Heart left ventricle (tissue), 16 donors: Measurements from ENCODE around the gene WNK2. TPM values are rescaled to one million over a fixed set of nuclear protein-coding genes. Genes with fewer than 3 reads are reported as not detected.

Experiments
- ATAC-seq, 4 donors: fragments of 200-7000 bp; cut with Tn5 transposase; one replicate each; pipeline ENCODE4 v1.9.1; 2020 to 2022; ENCODE audit warnings: moderate library complexity in 4 of 4, mild to moderate bottlenecking in 3 of 4, moderate number of reproducible peaks in 1 of 4
- DNase-seq, 5 donors: peaks; one replicate each; pipeline ENCODE4 v3.0.0-alpha.2; 2020
- H3K27ac ChIP-seq, 12 donors: fragments of 200-600 bp; sonication (generic) in 4 of 12; one replicate each; pipeline versions ENCODE4 v1.5.0 to v1.8.0; 2016 to 2022; ENCODE audit warnings: mild to moderate bottlenecking in 2 of 12
- H3K27me3 ChIP-seq, 9 donors: fragments of 200-600 bp; sonication (generic) in 2 of 9; one replicate each; pipeline versions ENCODE4 v1.5.1 to v1.8.0; 2016 to 2022; ENCODE audit warnings: mild to moderate bottlenecking in 3 of 9
- H3K36me3 ChIP-seq, 9 donors: fragments of 200-600 bp; sonication (generic) in 2 of 9; one replicate each; pipeline versions ENCODE4 v1.5.0 to v1.8.0; 2018 to 2022; ENCODE audit warnings: mild to moderate bottlenecking in 2 of 9
- H3K4me1 ChIP-seq, 12 donors: fragments of 200-600 bp; sonication (generic) in 4 of 12; one replicate each; pipeline versions ENCODE4 v1.5.0 to v1.8.0; 2016 to 2022; ENCODE audit warnings: mild to moderate bottlenecking in 3 of 12
- H3K4me3 ChIP-seq, 12 donors: fragments of 200-600 bp; sonication (generic) in 4 of 12; one replicate each; pipeline versions ENCODE4 v1.5.0 to v1.8.0; 2017 to 2022; ENCODE audit warnings: mild to moderate bottlenecking in 9 of 12, moderate library complexity in 4 of 12
- H3K9me3 ChIP-seq, 12 donors: fragments of 200-600 bp; sonication (generic) in 4 of 12; one replicate each; pipeline versions ENCODE4 v1.5.0 to v1.8.0; 2016 to 2022; ENCODE audit warnings: mild to moderate bottlenecking in 1 of 12
- CTCF ChIP-seq, 12 donors: fragments of 200-600 bp; sonication (generic) in 4 of 12; IDR thresholded peaks; one replicate each; pipeline versions ENCODE4 v1.5.0 to v1.8.0; 2018 to 2022; ENCODE audit warnings: antibody characterized with exemption in 12 of 12, mild to moderate bottlenecking in 5 of 12
- POLR2A ChIP-seq, 2 donors: fragments of 450-650 bp; IDR thresholded peaks; one replicate each; pipeline ENCODE4 v1.6.1; 2017; ENCODE audit warnings: antibody characterized with exemption in 2 of 2, mild to moderate bottlenecking in 2 of 2, moderate library complexity in 2 of 2
- WGBS, 4 donors: extraction: QIAGEN DNeasy Blood & Tissue Kit in 2 of 4; methylation state at CpG; one replicate each; pipeline versions ENCODE4 v1.1.5 to v1.1.7; 2013 to 2018; 5-methylcytosine and 5-hydroxymethylcytosine counted together
- intact Hi-C, 10 donors: fragments of 100-400 bp; cut with DNase I; formaldehyde crosslinking; loops; one replicate each; pipeline versions ENCODE4 v1.11.1 to v1.14.2; 2022
- polyA plus RNA-seq, 2 donors: library from polyadenylated mRNA; stranded (reverse); fragments of 200-250 nt; gene quantifications; one replicate each; pipeline ENCODE4 v1.2.3, GENCODE V29; 2013
- total RNA-seq, 9 donors: library from RNA; depleted of rRNA in 2 of 9; stranded (reverse); fragments of >200 nt in 2 of 9; fragmentation: NEBNext Ultra II Directional in 3 of 9; extraction: Animal tissue kit (Norgen Biotek cat#: 25700) in 3 of 9; gene quantifications; one replicate each; pipeline versions ENCODE4 v1.1.0 to v1.2.4, GENCODE V29; 2016 to 2023
- donor health status: ischemic (EF 13 %, LVEDD 7.1; RV severe dilation, severe dysfunction).
- donor health status: healthy with polysubstance abuse.
- donor health status: DM: no; HTN: yes; CAD: no.
- donor health status: DM: no; HTN: no; CAD: no.
- donor health status: ischemic (EF 25% LVEDD 6.9; RV normal size, moderate dysfunction).
- donor health status: ischemic (EF 25% LVEDD 5.7; RV mildly dilated, moderate dysfunction).
- donor health status: healthy.
- donor health status: DM: yes; HTN: yes; CAD: no.
- donor health status: ischemic (EF 35%, LVEDD 5.7; RV mildly dilated, moderate dysfunction).
- donor health status: nonischemic (EF 11% LVEDD 7.7; RV severe dilation, severe dysfunction).
- donor health status: DM: yes; HTN: yes; CAD: no.
- donor health status: PGD.
- donor health status: ischemic (EF 29% LVEDD 5.4; RV normal size, mild dysfunction).
- donor health status: nonischemic (EF 23%, LVEDD 6.1; RV moderate dilation, normal function).

The WNK2 gene
- total and polyA plus RNA-seq, 11 donors, result 29.4 to 206 (median 112) TPM

DNA sequence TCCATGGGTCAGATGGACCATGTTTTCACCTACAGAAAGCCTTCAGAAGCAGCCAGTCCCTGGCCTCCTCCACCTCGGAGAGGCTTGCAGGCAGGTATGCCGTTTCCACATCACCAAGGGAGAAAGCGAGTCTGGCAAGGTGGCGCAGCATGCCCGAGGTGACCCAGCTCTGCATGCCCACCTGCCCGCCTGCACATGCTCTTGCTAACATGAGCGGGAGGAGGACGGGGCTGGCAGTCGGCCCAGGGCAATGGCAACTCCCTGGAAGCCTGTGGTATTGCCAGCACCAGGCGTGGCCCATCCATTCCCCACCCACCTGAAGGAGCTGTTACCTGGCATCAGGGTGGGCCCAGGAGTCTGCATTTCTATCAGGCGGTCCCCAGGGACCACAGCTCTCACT is 46.6 kb upstream of the WNK2 start:
- no peak for TF ChIP-seq POLR2A (IDR thresholded peaks at IDR 0.05)
- TF ChIP-seq CTCF (IDR thresholded peaks at IDR 0.05), result no peak
- no peak overlapping the region for H3K4me3 ChIP-seq
- intact Hi-C loops, result loop anchor here in 1 of 10 donors (10.0 kb wide), 1 partner anchor 317 kb away; the partner anchor contains the start of genes FAM120A and FAM120AOS
- H3K27me3 ChIP-seq, result no peaks in the 10 kb centered on the region
- WGBS, 4 donors, result 91 to 95% (median 94%) methylated on average over 9 to 11 of the region's 11 CpGs
- DNase-seq (no peak), ATAC-seq (no peak)
- H3K9me3 ChIP-seq, result peaks cover 0 to 5% (median 0%) of the 10 kb centered on the region in 12 donors
- H3K27ac ChIP-seq, result no peak overlapping the region
- H3K4me1 ChIP-seq, result peaks cover 0 to 31% (median 18%) of the 10 kb centered on the region in 12 donors
- H3K36me3 ChIP-seq, result no peaks in the 10 kb centered on the region

DNA sequence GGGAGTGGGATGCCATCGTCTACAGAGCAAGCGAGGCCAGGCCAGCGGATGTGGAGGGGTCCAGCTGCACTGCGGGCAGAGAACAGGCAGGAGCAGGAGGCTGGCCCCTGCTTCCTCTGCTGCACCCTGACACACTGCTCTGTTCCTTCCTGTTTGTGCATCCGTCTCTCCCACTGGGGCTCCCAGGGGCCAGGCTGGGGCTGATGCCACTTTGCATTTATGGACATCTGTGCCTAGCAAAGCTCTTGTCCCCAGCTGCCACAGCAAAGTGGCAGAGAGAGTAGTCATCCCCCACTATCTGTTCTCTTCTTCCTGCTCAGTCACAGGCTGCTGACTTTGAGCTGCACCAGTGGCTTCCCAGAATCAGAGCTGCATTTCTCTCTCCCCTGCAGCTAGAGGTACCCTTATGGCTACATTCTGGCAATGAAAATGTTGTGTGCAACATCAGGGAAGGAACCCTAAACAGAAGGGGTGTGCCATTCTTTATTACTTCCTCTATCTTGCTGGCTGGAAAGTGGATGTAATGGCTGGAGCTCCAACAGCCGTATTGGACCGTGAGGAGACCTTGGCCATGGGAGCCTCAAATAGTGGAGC is 45.7 kb upstream of the WNK2 start:
- H3K4me3 ChIP-seq, result no peak overlapping the region
- H3K9me3 ChIP-seq, result peaks cover 0 to 5% (median 0%) of the 10 kb centered on the region in 12 donors
- no peak for ATAC-seq
- no peak for DNase-seq
- 72 to 87% (median 79%) methylated on average over 5 to 7 of the region's 7 CpGs for WGBS, 4 donors
- H3K27me3 ChIP-seq, result no peaks in the 10 kb centered on the region
- peaks cover 0 to 22% (median 9%) of the 10 kb centered on the region in 12 donors for H3K4me1 ChIP-seq
- H3K27ac ChIP-seq, result no peak overlapping the region
- no peaks in the 10 kb centered on the region for H3K36me3 ChIP-seq
- intact Hi-C loops, result loop anchor here in 2 of 10 donors (2.0 to 10.0 kb wide), 2 partner anchors 19 to 317 kb away; partner anchors contain the start of genes FAM120A (in 1 of the 2) and FAM120AOS (in 1 of the 2)
- TF ChIP-seq POLR2A (IDR thresholded peaks at IDR 0.05) (no peak), CTCF (IDR thresholded peaks at IDR 0.05) (no peak)

DNA sequence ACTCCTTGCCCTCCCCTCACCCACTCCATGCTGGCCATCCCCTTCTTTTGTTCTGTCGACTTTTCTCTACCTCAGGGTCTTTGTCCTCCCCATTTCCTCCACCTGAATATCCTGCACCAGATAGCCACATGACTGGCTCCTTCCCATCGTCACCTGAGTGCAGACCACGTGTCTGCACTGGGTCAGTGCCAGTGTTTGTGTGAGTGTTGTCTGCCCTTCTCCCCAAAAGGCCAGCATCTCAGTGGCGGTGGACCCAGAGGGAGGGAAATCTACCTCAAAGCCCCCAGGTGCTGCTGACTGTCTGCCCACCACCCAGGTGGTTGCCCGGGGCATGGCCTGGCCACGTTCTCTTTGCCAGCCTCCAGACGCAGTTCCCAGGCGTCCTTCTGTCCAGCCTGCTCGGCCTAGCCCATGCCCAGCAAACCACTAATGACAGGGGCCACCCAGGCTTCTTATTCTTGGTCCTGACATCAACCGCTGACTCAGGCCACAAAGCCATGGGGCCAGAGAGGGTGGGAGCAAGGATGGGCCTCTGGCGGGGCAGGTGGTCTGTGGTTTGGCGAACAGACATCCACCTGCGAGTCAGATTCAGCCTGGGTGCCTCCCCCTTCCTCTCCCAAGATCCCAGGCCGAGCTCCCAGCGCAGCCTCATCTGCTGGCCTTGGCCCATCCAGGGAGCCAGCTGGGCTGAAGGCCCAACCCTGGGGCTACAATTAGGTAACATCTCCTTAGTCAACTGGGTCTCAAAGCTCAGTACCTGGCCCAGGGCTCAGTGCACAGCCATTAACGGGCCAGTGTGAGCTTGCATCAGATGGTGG is 44.4 kb upstream of the WNK2 start:
- WGBS, 4 donors, result 87 to 92% (median 90%) methylated on average over 7 to 16 of the region's 16 CpGs
- DNase-seq, result no peak
- ATAC-seq, result no peak
- Histone ChIP-seq H3K27ac (no peak overlapping the region), H3K36me3 (no peaks in the 10 kb centered on the region), H3K9me3 (peaks cover 0 to 5% (median 0%) of the 10 kb centered on the region in 12 donors), H3K27me3 (no peaks in the 10 kb centered on the region), H3K4me1 (peaks cover 0 to 25% (median 11%) of the 10 kb centered on the region in 12 donors), H3K4me3 (no peak overlapping the region)
- intact Hi-C loops, result loop anchor here in 2 of 10 donors (2.0 to 10.0 kb wide), 2 partner anchors 21 to 315 kb away; partner anchors contain the start of genes FAM120A (in 1 of the 2) and FAM120AOS (in 1 of the 2)
- TF ChIP-seq POLR2A (IDR thresholded peaks at IDR 0.05), result no peak
- TF ChIP-seq CTCF (IDR thresholded peaks at IDR 0.05), result no peak
